HCT116 (cell line): Measurements from ENCODE around the gene ANGPTL5. TPM values are rescaled to one million over a fixed set of nuclear protein-coding genes. Genes with fewer than 3 reads are reported as not detected.

Source experiments
- ATAC-seq: fragments of 200-7000 bp; cut with Tn5 transposase; 2 replicates; pipeline ENCODE4 v1.9.1; 2020; ENCODE audit warnings: mild to moderate bottlenecking, moderate library complexity
- BruUV-seq: library from RNA; stranded (reverse); fragments of 400-500 nt; replicated peaks from 2 replicates; lab custom pipeline; 2021; lab: Mats Ljungman, UMichigan
- CTCF ChIA-PET: fragments of 300-600 bp; sonication (Branson Sonifier 250); formaldehyde crosslinking; loops from one replicate; lab custom pipeline; 2021; ENCODE audit warnings: antibody characterized with exemption; lab: Charles Lee
- POLR2A ChIA-PET: fragments of 300-600, 350-600 bp; sonication (Branson Sonifier 250); formaldehyde crosslinking; loops from one replicate; lab custom pipeline; 2021; ENCODE audit warnings: antibody characterized with exemption; lab: Charles Lee
- RAD21 ChIA-PET, 2 experiments: fragments of 300-600 bp; sonication (Branson Sonifier 250); formaldehyde crosslinking; loops; one replicate each; lab custom pipeline; 2023; ENCODE audit warnings: low total read pairs in 2 of 2; ENCODE audit not compliant: uncharacterized antibody in 2 of 2, unreplicated experiment in 2 of 2, low non-redundant PET in 1 of 2; lab: Charles Lee
- DNase-seq: peaks from one replicate; pipeline ENCODE4 v3.0.0-alpha.2; 2010; ENCODE audit warnings: low read depth, low spot score
- H2AFZ ChIP-seq: fragments of 200-600 bp; shearing (Covaris generic), sonication (generic); 2 replicates; pipeline ENCODE4 v1.6.1; 2017; ENCODE audit warnings: low read depth, mixed run types, mixed read lengths, antibody characterized with exemption, low read length; ENCODE audit not compliant: poor library complexity, severe bottlenecking
- H3K27ac ChIP-seq: 2 replicates; pipeline ENCODE4 v1.5.1; 2012; ENCODE audit warnings: low read depth, low read length
- H3K27me3 ChIP-seq: fragments of 200-600 bp; sonication (generic); 2 replicates; pipeline ENCODE4 v1.6.1; 2016; ENCODE audit warnings: mixed run types, low read length, mixed read lengths; ENCODE audit not compliant: insufficient read depth
- H3K36me3 ChIP-seq, 2 experiments: fragments of 200-500 bp in 1 of 2; fragments of 200-600 bp in 1 of 2; sonication (Bioruptor generic) in 1 of 2; sonication (generic) in 1 of 2; 2 replicates each; pipeline versions ENCODE4 v1.5.1 to v1.6.1; 2014 to 2016; ENCODE audit warnings: low read length in 2 of 2, inconsistent platforms in 1 of 2, mixed read lengths in 1 of 2, mixed run types in 1 of 2; ENCODE audit not compliant: insufficient read depth in 2 of 2, control insufficient read depth in 1 of 2
- H3K4me1 ChIP-seq, 2 experiments: fragments of 200-600 bp in 1 of 2; sonication (generic) in 1 of 2; 2 replicates each; pipeline versions ENCODE4 v1.5.1 to v1.6.1; 2012 to 2017; ENCODE audit warnings: low read length in 2 of 2, inconsistent platforms in 1 of 2, mild to moderate bottlenecking in 1 of 2, mixed read lengths in 1 of 2, mixed run types in 1 of 2, moderate library complexity in 1 of 2; ENCODE audit not compliant: insufficient read depth in 2 of 2, control insufficient read depth in 1 of 2
- H3K4me2 ChIP-seq: fragments of 200-600 bp; sonication (generic); 2 replicates; pipeline ENCODE4 v1.6.1; 2017; ENCODE audit warnings: mixed run types, low read length, mixed read lengths
- H3K4me3 ChIP-seq, 2 experiments: fragments of 200-600 bp in 1 of 2; sonication (generic) in 1 of 2; replicated peaks in 1 of 2; 2 replicates each; pipeline ENCODE4 v1.5.1; 2011 to 2016; ENCODE audit warnings: low read length in 2 of 2, control low read depth in 1 of 2, low read depth in 1 of 2, mild to moderate bottlenecking in 1 of 2, mixed read lengths in 1 of 2, mixed run types in 1 of 2
- H3K79me2 ChIP-seq: fragments of 200-600 bp; sonication (generic); 2 replicates; pipeline ENCODE4 v1.6.1; 2017; ENCODE audit warnings: mild to moderate bottlenecking, mixed run types, low read length, moderate library complexity, mixed read lengths; ENCODE audit not compliant: insufficient read depth
- H3K9ac ChIP-seq: fragments of 200-600 bp; sonication (generic); 2 replicates; pipeline ENCODE4 v1.6.1; 2016; ENCODE audit warnings: low read length, mixed read lengths
- H3K9me2 ChIP-seq: fragments of 200-600 bp; sonication (generic), shearing (Covaris generic); 2 replicates; pipeline ENCODE4 v1.6.1; 2017; ENCODE audit warnings: mixed run types, mild to moderate bottlenecking, moderate library complexity; ENCODE audit not compliant: insufficient read depth
- H3K9me3 ChIP-seq, 2 experiments: fragments of 200-500 bp in 1 of 2; fragments of 200-600 bp in 1 of 2; sonication (Bioruptor generic) in 1 of 2; sonication (generic) in 1 of 2; 2 replicates each; pipeline ENCODE4 v1.6.1; 2014 to 2017; ENCODE audit warnings: low read length in 2 of 2, mixed read lengths in 2 of 2, inconsistent platforms in 1 of 2, low read depth in 1 of 2, mild to moderate bottlenecking in 1 of 2, mixed run types in 1 of 2, moderate library complexity in 1 of 2; ENCODE audit not compliant: control insufficient read depth in 1 of 2, insufficient read depth in 1 of 2
- H4K20me1 ChIP-seq: fragments of 200-600 bp; sonication (generic), shearing (Covaris generic); 2 replicates; pipeline ENCODE4 v1.6.1; 2017; ENCODE audit warnings: mixed run types, mild to moderate bottlenecking, moderate library complexity; ENCODE audit not compliant: insufficient read depth
- CBX3 ChIP-seq: IDR thresholded peaks from 2 replicates; pipeline ENCODE4 v1.6.1; 2012; ENCODE audit warnings: low read depth
- CEBPB ChIP-seq: IDR thresholded peaks from 2 replicates; pipeline ENCODE4 v1.6.1; 2012; ENCODE audit warnings: low read depth
- EGR1 ChIP-seq: IDR thresholded peaks from 2 replicates; pipeline ENCODE4 v1.6.1; 2012; ENCODE audit warnings: low read depth
- ELF1 ChIP-seq: IDR thresholded peaks from 2 replicates; pipeline ENCODE4 v1.6.1; 2012; ENCODE audit warnings: low read depth, borderline replicate concordance
- EZH2 ChIP-seq: fragments of 200-600 bp; sonication (generic); IDR thresholded peaks from 2 replicates; pipeline ENCODE4 v1.6.1; 2017; ENCODE audit warnings: antibody characterized with exemption, mixed run types
- EZH2phosphoT487 ChIP-seq: fragments of 200-600 bp; IDR thresholded peaks from 2 replicates; pipeline ENCODE4 v1.6.1; 2018; ENCODE audit warnings: antibody characterized with exemption, borderline replicate concordance
- FOSL1 ChIP-seq: IDR thresholded peaks from 2 replicates; pipeline ENCODE4 v1.6.1; 2012; ENCODE audit warnings: low read depth
- JUND ChIP-seq: IDR thresholded peaks from 2 replicates; pipeline ENCODE4 v1.6.1; 2012
- POLR2AphosphoS5 ChIP-seq: IDR thresholded peaks from 2 replicates; pipeline ENCODE4 v1.6.1; 2011; ENCODE audit warnings: mild to moderate bottlenecking, low read depth, low read length, moderate library complexity
- RAD21 ChIP-seq: IDR thresholded peaks from 2 replicates; pipeline ENCODE4 v1.6.1; 2012; ENCODE audit warnings: low read depth, mild to moderate bottlenecking
- SIN3A ChIP-seq: IDR thresholded peaks from 2 replicates; pipeline ENCODE4 v1.6.1; 2012; ENCODE audit warnings: low read depth
- SP1 ChIP-seq: IDR thresholded peaks from 2 replicates; pipeline ENCODE4 v1.6.1; 2012; ENCODE audit warnings: low read depth
- SRF ChIP-seq: IDR thresholded peaks from 2 replicates; pipeline ENCODE4 v1.6.1; 2012; ENCODE audit warnings: low read depth
- TCF7L2 ChIP-seq: IDR thresholded peaks from 2 replicates; pipeline ENCODE4 v1.7.0; 2011; ENCODE audit warnings: borderline replicate concordance, inconsistent platforms; ENCODE audit not compliant: insufficient read depth, insufficient read length; ENCODE audit errors: extremely low read depth
- YY1 ChIP-seq: IDR thresholded peaks from 2 replicates; pipeline ENCODE4 v1.6.1; 2011; ENCODE audit warnings: low read length, low read depth, moderate library complexity, mild to moderate bottlenecking; ENCODE audit not compliant: insufficient replicate concordance; ENCODE audit errors: extremely low read depth
- ZFX ChIP-seq: fragments of 450-650 bp; IDR thresholded peaks from 2 replicates; pipeline ENCODE4 v1.6.1; 2017
- ZNF274 ChIP-seq: fragments of 200-500 bp; sonication (Bioruptor generic); IDR thresholded peaks from 2 replicates; pipeline ENCODE4 v1.6.1; 2014; ENCODE audit warnings: mild to moderate bottlenecking, low read depth, low read length, inconsistent platforms
- intact Hi-C: fragments of 100-400 bp; cut with micrococcal nuclease; formaldehyde crosslinking; loops from 2 replicates; pipeline ENCODE4 v1.10.0; 2022
- total RNA-seq: library from RNA; stranded (reverse); gene quantifications from one replicate; pipeline ENCODE4 v1.2.1, GENCODE V29; 2021; ENCODE audit not compliant: unreplicated experiment
- TF ChIP-seq, protein P1 (sequence below): IDR thresholded peaks from 2 replicates; pipeline ENCODE4 v1.6.1; 2012
- TF ChIP-seq, protein P2 (sequence below): IDR thresholded peaks from 2 replicates; pipeline ENCODE4 v1.6.1; 2012; ENCODE audit warnings: low read depth
- TF ChIP-seq, protein P3 (sequence below), 3 experiments: fragments of 200-600 bp in 1 of 3; sonication (generic) in 1 of 3; IDR thresholded peaks in 2 of 3; conservative IDR thresholded peaks in 1 of 3; 2 replicates each; pipeline ENCODE4 v1.5.1; 2012 to 2017; ENCODE audit warnings: low read depth in 2 of 3, low read length in 2 of 3, antibody characterized with exemption in 1 of 3, borderline replicate concordance in 1 of 3, control low read depth in 1 of 3, mild to moderate bottlenecking in 1 of 3, mixed read lengths in 1 of 3, mixed run types in 1 of 3, moderate library complexity in 1 of 3; ENCODE audit not compliant: insufficient read depth in 1 of 3
- TF ChIP-seq, protein P4 (sequence below): IDR thresholded peaks from 2 replicates; pipeline ENCODE4 v1.6.1; 2011; ENCODE audit warnings: mild to moderate bottlenecking, low read length, moderate library complexity; ENCODE audit not compliant: insufficient replicate concordance; ENCODE audit errors: extremely low read depth

The ANGPTL5 gene
- total RNA-seq, 1 experiment from 2014 or later: not detected

DNA sequence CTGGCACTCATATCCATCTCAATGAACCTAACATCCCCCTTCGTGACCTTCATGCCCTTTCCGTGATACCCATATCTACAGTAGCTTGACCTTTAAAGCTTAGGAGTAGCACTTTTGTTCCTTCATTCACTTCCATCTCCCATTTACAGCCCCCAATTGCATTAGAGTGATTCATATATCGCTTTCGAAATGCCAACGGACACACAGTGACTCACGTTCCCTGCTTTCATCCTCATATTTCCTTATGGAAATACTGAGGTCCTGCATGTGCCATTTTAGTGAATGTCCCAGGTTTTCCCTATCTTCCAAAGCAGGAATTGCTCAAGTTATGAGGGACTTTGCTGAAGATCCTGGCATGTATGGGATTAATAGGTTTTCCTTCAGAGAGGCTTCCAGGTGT lies 45.8 kb downstream of the ANGPTL5 start:
- Histone ChIP-seq H3K79me2 (no peaks in the 10 kb centered on the region), H3K4me2 (peak overlapping the region; percentile 31), H3K36me3 (no peaks in the 10 kb centered on the region), H2AFZ (peak overlapping the region; percentile 95), H3K9me3 (no peaks in the 10 kb centered on the region), H3K4me3 (no peak overlapping the region), H3K9ac (0 out of 2 replicates have a peak overlapping the region, but pooled peaks have one; percentile 10), H4K20me1 (no peaks in the 10 kb centered on the region), H3K4me1 (peaks cover 0 to 41% of the 10 kb centered on the region in 2 experiments; a peak in 2 of 4 replicates), H3K9me2 (no peaks in the 10 kb centered on the region), H3K27ac (no peak overlapping the region), H3K27me3 (no peaks in the 10 kb centered on the region)
- CTCF ChIA-PET: interaction anchor here (1.5 kb wide), 2 partner anchors 9 to 137 kb away, joined by 4 to 6 read pairs; no protein-coding TSS in a partner anchor
- intact Hi-C loops: no loop called here
- POLR2A ChIA-PET: no interaction called here
- no TSS peak for BruUV-seq
- ATAC-seq (peak; percentile 67), DNase-seq (peak; percentile 41)
- RAD21 ChIA-PET: no interaction called here
- TF ChIP-seq, protein P1, sequence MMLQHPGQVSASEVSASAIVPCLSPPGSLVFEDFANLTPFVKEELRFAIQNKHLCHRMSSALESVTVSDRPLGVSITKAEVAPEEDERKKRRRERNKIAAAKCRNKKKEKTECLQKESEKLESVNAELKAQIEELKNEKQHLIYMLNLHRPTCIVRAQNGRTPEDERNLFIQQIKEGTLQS: no peak
- TF ChIP-seq ELF1 (no peak), FOSL1 (peak; percentile 86), POLR2AphosphoS5 (no peak), ZNF274 (no peak), ZFX (no peak), EZH2 (no peak), SRF (no peak), CBX3 (peak; percentile 94), SP1 (peak; percentile 76), YY1 (no peak), RAD21 (no peak), JUND (peak; percentile 78), SIN3A (no peak), TCF7L2 (peak; percentile 51), CEBPB (peak; percentile 96), EZH2phosphoT487 (no peak), EGR1 (no peak)
- TF ChIP-seq, protein P2, sequence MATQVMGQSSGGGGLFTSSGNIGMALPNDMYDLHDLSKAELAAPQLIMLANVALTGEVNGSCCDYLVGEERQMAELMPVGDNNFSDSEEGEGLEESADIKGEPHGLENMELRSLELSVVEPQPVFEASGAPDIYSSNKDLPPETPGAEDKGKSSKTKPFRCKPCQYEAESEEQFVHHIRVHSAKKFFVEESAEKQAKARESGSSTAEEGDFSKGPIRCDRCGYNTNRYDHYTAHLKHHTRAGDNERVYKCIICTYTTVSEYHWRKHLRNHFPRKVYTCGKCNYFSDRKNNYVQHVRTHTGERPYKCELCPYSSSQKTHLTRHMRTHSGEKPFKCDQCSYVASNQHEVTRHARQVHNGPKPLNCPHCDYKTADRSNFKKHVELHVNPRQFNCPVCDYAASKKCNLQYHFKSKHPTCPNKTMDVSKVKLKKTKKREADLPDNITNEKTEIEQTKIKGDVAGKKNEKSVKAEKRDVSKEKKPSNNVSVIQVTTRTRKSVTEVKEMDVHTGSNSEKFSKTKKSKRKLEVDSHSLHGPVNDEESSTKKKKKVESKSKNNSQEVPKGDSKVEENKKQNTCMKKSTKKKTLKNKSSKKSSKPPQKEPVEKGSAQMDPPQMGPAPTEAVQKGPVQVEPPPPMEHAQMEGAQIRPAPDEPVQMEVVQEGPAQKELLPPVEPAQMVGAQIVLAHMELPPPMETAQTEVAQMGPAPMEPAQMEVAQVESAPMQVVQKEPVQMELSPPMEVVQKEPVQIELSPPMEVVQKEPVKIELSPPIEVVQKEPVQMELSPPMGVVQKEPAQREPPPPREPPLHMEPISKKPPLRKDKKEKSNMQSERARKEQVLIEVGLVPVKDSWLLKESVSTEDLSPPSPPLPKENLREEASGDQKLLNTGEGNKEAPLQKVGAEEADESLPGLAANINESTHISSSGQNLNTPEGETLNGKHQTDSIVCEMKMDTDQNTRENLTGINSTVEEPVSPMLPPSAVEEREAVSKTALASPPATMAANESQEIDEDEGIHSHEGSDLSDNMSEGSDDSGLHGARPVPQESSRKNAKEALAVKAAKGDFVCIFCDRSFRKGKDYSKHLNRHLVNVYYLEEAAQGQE: no peak
- TF ChIP-seq, protein P3, sequence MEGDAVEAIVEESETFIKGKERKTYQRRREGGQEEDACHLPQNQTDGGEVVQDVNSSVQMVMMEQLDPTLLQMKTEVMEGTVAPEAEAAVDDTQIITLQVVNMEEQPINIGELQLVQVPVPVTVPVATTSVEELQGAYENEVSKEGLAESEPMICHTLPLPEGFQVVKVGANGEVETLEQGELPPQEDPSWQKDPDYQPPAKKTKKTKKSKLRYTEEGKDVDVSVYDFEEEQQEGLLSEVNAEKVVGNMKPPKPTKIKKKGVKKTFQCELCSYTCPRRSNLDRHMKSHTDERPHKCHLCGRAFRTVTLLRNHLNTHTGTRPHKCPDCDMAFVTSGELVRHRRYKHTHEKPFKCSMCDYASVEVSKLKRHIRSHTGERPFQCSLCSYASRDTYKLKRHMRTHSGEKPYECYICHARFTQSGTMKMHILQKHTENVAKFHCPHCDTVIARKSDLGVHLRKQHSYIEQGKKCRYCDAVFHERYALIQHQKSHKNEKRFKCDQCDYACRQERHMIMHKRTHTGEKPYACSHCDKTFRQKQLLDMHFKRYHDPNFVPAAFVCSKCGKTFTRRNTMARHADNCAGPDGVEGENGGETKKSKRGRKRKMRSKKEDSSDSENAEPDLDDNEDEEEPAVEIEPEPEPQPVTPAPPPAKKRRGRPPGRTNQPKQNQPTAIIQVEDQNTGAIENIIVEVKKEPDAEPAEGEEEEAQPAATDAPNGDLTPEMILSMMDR (IDR thresholded peaks at IDR 0.05 in 2 of 3, conservative IDR thresholded peaks at IDR 0.05 in 1 of 3; ENCODE audit: borderline replicate concordance in 1 of 3, insufficient read depth in 1 of 3, low read depth in 2 of 3, low read length in 2 of 3): 0 out of 6 replicates have a peak, but pooled peaks of 1 of the 3 experiments have one; percentile 18
- TF ChIP-seq, protein P4, sequence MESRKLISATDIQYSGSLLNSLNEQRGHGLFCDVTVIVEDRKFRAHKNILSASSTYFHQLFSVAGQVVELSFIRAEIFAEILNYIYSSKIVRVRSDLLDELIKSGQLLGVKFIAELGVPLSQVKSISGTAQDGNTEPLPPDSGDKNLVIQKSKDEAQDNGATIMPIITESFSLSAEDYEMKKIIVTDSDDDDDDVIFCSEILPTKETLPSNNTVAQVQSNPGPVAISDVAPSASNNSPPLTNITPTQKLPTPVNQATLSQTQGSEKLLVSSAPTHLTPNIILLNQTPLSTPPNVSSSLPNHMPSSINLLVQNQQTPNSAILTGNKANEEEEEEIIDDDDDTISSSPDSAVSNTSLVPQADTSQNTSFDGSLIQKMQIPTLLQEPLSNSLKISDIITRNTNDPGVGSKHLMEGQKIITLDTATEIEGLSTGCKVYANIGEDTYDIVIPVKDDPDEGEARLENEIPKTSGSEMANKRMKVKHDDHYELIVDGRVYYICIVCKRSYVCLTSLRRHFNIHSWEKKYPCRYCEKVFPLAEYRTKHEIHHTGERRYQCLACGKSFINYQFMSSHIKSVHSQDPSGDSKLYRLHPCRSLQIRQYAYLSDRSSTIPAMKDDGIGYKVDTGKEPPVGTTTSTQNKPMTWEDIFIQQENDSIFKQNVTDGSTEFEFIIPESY: no peak
